Activated CD4-positive, alpha-beta memory T cell treated with anti-CD3 and anti-CD28 coated beads, Interleukin-2, amount 10 ng/mL, durations not matched to agents 7 days and 5 days (primary cell): Measurements from ENCODE around the gene EXT2. TPM values are rescaled to one million over a fixed set of nuclear protein-coding genes. Genes with fewer than 3 reads are reported as not detected.

Experiments used
- CTCF ChIA-PET: fragments of 350-600 bp; sonication (Branson Sonifier 250); formaldehyde crosslinking; loops from one replicate; lab custom pipeline; 2021; ENCODE audit warnings: antibody characterized with exemption, inconsistent platforms; lab: Charles Lee
- POLR2A ChIA-PET: fragments of 350-600 bp; sonication (Branson Sonifier 250); formaldehyde crosslinking; loops from one replicate; lab custom pipeline; 2021; ENCODE audit warnings: antibody characterized with exemption; lab: Charles Lee
- DNase-seq: peaks from one replicate; pipeline ENCODE4 v3.0.0-alpha.2; 2020
- H3K27ac Mint-ChIP-seq: one replicate; pipeline ENCODE4 v1.8.0; 2021; ENCODE audit warnings: mild to moderate bottlenecking, mixed read lengths
- H3K27me3 Mint-ChIP-seq: one replicate; pipeline ENCODE4 v1.8.0; 2021; ENCODE audit warnings: mixed read lengths
- H3K36me3 Mint-ChIP-seq: one replicate; pipeline ENCODE4 v1.8.0; 2021; ENCODE audit warnings: low read depth, mixed read lengths
- H3K4me1 Mint-ChIP-seq: one replicate; pipeline ENCODE4 v1.8.0; 2021; ENCODE audit warnings: mixed read lengths
- H3K4me3 Mint-ChIP-seq: one replicate; pipeline ENCODE4 v1.8.0; 2021; ENCODE audit warnings: mild to moderate bottlenecking, mixed read lengths
- H3K9me3 Mint-ChIP-seq: one replicate; pipeline ENCODE4 v1.8.0; 2021; ENCODE audit warnings: mixed read lengths
- total RNA-seq, 2 experiments: library from RNA; stranded (reverse); gene quantifications; one replicate each; pipeline ENCODE4 v1.2.3, GENCODE V29; 2021

EXT2 gene
- total RNA-seq, 2 experiments from 2014 or later = 24.5 to 26.0 TPM

DNA sequence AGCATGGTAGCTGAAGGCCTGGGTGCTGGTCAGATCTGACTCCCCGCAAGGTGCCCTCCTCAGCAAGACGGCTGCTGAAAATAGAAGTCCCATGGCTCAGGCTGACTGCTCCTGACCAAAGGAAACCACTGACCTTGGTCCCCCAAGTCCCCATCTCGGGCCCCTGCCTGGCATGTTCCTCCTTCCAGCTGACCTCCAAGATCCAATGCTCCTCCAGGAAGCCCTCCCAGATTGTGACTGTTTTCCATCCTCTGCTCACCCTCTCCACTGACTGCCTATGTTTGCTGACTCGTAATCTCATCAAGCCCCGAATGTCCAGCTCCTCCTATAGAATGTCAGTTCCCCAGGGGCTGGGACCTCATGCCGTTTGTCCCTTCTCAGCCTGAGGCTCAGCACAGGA lies 184.0 kb downstream of the EXT2 start:
- ChIA-PET POLR2A (no interaction called here), CTCF (no interaction called here)
- Mint-ChIP-seq H3K4me1 (no peaks in the 10 kb centered on the region), H3K9me3 (no peaks in the 10 kb centered on the region), H3K4me3 (no peak overlapping the region), H3K27ac (no peak overlapping the region), H3K27me3 (peaks cover 5% of the 10 kb centered on the region), H3K36me3 (no peaks in the 10 kb centered on the region)
- DNase-seq = no peak

DNA sequence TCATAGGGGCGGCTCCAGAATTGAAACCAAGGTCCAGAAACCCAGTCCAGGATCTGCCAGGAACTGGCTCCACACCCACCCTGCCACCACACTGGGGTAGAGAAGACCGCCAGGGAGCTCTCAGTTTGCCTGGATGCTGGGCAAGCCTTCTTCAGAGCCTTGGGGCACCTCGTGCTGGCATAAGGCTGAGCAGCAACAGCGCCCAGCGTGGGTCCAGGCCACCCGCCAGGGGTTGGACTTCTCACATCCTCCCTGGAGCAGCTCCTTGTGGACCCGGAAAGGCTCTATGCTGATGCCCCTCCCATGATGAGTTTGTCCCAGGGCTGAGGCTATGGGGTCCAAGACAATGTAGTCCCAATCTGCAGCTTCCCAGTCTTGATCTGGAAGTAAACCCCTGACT lies 184.8 kb downstream of the EXT2 start:
- CTCF ChIA-PET = no interaction called here
- no peak for DNase-seq
- H3K27me3 Mint-ChIP-seq = peaks cover 5% of the 10 kb centered on the region
- no peaks in the 10 kb centered on the region for H3K36me3 Mint-ChIP-seq
- H3K4me1 Mint-ChIP-seq = no peaks in the 10 kb centered on the region
- no peak overlapping the region for H3K27ac Mint-ChIP-seq
- no peaks in the 10 kb centered on the region for H3K9me3 Mint-ChIP-seq
- H3K4me3 Mint-ChIP-seq = no peak overlapping the region
- POLR2A ChIA-PET = no interaction called here

DNA sequence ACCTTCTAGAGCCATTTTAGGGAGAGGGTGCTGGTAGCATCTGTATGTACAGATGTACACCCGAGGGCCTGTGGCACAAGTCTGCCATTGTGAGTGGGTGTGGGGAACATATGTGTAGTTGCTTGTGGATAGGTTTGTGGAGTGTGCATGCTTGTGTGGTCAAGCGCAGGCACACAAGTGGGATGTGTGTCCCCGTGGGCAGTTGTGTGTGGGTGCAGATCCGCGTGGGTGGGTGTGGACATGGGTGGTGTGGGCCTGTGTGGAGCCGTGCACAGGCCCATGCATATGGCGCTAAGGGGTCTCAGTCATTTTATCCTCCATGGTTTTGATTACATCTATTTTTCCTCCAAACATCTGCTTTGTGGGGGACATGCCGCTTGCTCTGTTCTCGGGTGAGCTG lies 185.7 kb downstream of the EXT2 start:
- Mint-ChIP-seq H3K4me1 (no peaks in the 10 kb centered on the region), H3K9me3 (no peaks in the 10 kb centered on the region), H3K36me3 (no peaks in the 10 kb centered on the region), H3K4me3 (no peak overlapping the region), H3K27me3 (peaks cover 5% of the 10 kb centered on the region), H3K27ac (no peak overlapping the region)
- ChIA-PET POLR2A (no interaction called here), CTCF (no interaction called here)
- no peak for DNase-seq

DNA sequence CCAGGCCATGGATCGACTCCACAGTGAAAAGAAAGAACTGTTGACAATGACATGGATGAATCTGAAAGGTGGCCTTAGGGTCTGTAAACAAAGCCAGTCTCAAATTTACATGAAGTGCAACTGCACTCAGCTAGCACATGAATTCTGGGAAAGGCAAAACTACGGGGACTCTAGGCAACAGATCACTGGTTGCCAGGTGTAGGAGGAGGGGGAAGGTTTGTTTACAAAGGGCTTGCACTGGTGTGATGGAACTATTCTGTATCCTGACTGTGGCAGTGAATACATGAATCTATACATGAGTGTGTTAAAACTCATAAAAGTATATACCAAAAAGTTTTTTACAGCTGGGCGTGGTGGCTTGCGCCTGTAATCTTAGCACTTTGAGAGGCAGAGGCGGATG lies 187.1 kb downstream of the EXT2 start:
- ChIA-PET CTCF (no interaction called here), POLR2A (no interaction called here)
- no peak overlapping the region for H3K27ac Mint-ChIP-seq
- peaks cover 6% of the 10 kb centered on the region for H3K27me3 Mint-ChIP-seq
- no peak overlapping the region for H3K4me3 Mint-ChIP-seq
- H3K9me3 Mint-ChIP-seq = no peaks in the 10 kb centered on the region
- DNase-seq = no peak
- no peaks in the 10 kb centered on the region for H3K4me1 Mint-ChIP-seq
- H3K36me3 Mint-ChIP-seq = no peaks in the 10 kb centered on the region

DNA sequence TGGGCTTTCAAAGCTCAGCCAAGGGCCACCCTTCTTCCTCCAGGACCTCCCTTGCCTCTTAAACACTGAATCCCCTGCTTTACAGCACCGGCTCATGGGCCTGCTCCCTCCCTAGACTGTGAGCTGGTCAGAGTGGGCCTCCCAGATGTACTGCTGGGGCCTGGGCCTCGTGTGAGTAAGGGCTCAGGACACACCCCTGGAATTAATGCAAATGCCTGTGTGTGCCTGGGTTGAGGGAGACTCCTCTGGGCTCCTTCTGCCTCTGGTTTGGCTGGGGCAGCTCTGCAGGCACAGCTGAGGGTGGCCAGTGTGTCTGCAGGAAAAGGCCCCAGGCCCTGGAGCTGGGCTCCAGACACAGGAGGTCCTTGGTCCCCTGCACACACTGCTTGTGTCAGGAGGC lies 190.3 kb downstream of the EXT2 start:
- no peaks in the 10 kb centered on the region for H3K9me3 Mint-ChIP-seq
- POLR2A ChIA-PET = no interaction called here

DNA sequence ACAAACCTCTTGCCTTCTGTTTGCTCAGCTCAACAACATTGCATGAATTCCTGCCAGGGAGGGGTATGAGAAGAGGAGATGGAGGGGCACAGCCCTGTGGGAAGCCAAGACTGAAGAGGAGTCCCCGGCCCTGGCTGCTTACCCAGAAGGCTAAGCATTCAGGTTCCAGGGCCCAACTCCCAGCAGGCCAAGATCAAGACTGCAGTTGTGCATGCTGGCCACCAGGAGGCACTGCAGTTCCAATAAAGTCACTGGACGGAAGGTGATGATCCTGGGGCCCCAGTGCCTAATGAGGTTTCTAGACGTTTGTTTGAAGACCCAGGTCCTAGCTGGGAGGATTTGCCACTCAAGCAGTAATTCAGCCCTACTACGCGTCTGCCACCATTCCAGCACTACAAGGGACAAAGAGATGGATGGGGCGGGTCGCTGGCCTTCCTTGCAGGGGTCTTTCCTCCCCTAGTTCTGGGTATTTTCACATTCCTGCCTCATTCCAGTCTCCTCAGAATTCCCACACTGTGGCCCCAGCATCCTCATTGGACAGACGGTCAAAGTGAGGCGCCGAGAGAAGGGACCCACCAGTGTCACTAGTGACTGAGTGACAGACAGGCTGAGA lies 190.9 kb downstream of the EXT2 start:
- Mint-ChIP-seq H3K4me3 (no peak overlapping the region), H3K36me3 (no peaks in the 10 kb centered on the region), H3K27me3 (peaks cover 10% of the 10 kb centered on the region), H3K27ac (no peak overlapping the region), H3K9me3 (no peaks in the 10 kb centered on the region), H3K4me1 (no peaks in the 10 kb centered on the region)
- ChIA-PET CTCF (interaction anchor here (0.7 to 1.8 kb wide), 14 partner anchors 9 to 794 kb away, joined by 3 to 6 read pairs (median 3); no protein-coding TSS in a partner anchor), POLR2A (no interaction called here)
- DNase-seq = peak; percentile 68

More for the DNA sequence above, 190.3 kb downstream of the EXT2 start:
- Mint-ChIP-seq H3K36me3 (no peaks in the 10 kb centered on the region), H3K27me3 (peaks cover 9% of the 10 kb centered on the region), H3K27ac (no peak overlapping the region), H3K4me1 (no peaks in the 10 kb centered on the region), H3K4me3 (no peak overlapping the region)
- CTCF ChIA-PET = interaction anchor here (0.7 to 1.8 kb wide), 14 partner anchors 9 to 795 kb away, joined by 3 to 6 read pairs (median 3); no protein-coding TSS in a partner anchor
- no peak for DNase-seq

DNA sequence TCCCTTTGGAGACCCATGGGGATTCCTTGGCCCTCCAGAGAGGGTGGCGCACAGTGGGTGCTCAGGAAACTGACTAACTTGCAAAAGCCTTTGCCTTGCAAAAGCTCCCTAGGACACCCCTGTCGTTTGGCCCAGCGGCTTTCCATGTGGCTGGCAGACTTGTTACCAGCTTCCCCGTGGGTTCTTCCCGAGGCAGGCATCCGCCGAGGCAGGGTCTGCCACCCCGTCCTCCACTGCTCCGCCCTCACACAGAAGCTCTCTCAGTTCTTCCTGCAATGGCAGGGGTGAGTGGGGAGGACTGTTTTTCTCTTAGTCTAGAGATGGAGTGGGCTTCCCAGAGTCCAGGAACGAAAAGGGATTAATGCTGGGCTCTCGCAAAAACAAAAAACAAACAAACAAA lies 191.4 kb downstream of the EXT2 start:
- no peak overlapping the region for H3K27ac Mint-ChIP-seq
- no peaks in the 10 kb centered on the region for H3K9me3 Mint-ChIP-seq
- CTCF ChIA-PET = interaction anchor here (0.7 to 1.8 kb wide), 3 partner anchors 32 to 331 kb away, joined by 3 to 4 read pairs (median 3); no protein-coding TSS in a partner anchor
- H3K4me3 Mint-ChIP-seq = no peak overlapping the region
- peaks cover 10% of the 10 kb centered on the region for H3K27me3 Mint-ChIP-seq
- no peaks in the 10 kb centered on the region for H3K4me1 Mint-ChIP-seq
- POLR2A ChIA-PET = no interaction called here
- H3K36me3 Mint-ChIP-seq = no peaks in the 10 kb centered on the region
- DNase-seq = no peak

DNA sequence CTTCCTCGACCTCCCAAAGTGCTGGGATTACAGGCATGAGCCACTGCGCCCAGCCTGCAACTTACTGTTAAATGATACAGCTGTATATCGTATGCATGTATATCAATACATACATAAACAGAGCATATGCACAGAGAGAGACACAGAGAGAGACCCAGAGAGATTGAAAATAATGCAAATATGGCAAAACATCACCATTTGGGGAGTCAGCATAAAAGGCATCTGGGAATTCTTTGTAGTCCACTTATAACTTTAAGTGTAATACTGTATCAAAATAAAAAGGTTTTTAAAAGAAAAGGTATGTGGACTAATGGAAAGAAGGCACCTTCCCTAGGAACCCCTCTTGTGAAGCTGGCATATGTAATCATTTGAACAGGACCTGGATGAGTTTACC lies 192.7 kb downstream of the EXT2 start:
- no peaks in the 10 kb centered on the region for H3K4me1 Mint-ChIP-seq
- H3K36me3 Mint-ChIP-seq = no peaks in the 10 kb centered on the region
- ChIA-PET POLR2A (no interaction called here), CTCF (interaction anchor here (0.9 to 1.3 kb wide), 2 partner anchors 236 to 329 kb away, joined by 3 to 4 read pairs; no protein-coding TSS in a partner anchor)
- DNase-seq = no peak
- H3K27me3 Mint-ChIP-seq = peaks cover 7% of the 10 kb centered on the region
- no peaks in the 10 kb centered on the region for H3K9me3 Mint-ChIP-seq
- H3K27ac Mint-ChIP-seq = no peak overlapping the region
- H3K4me3 Mint-ChIP-seq = no peak overlapping the region

DNA sequence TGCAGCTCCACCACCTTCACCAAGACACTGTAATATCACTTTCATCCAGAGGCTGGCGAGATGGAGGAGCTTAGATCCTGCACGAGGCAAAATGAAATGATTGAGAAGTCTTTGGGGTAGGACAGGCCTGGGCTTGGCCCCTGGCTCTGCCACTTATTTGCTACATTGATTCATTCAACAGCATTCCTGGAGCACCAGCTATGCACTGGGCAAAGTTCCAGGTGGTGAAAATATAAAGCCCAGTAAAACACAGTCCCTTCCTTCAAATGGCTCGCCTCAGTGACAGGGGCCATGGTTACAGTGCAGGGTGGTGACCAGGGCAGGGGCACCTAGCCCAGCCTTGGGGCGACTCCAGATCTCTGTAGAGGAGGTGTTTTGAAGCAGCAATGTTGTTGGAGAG lies 194.7 kb downstream of the EXT2 start:
- DNase-seq = no peak
- H3K36me3 Mint-ChIP-seq = no peaks in the 10 kb centered on the region
- no peaks in the 10 kb centered on the region for H3K4me1 Mint-ChIP-seq
- peaks cover 12% of the 10 kb centered on the region for H3K27me3 Mint-ChIP-seq
- H3K9me3 Mint-ChIP-seq = no peaks in the 10 kb centered on the region
- CTCF ChIA-PET = no interaction called here
- H3K27ac Mint-ChIP-seq = no peak overlapping the region
- no peak overlapping the region for H3K4me3 Mint-ChIP-seq
- POLR2A ChIA-PET = no interaction called here

Other genes with a start within 250 kb of the EXT2 start
- 10 to 100 TPM; 25.4 to 32.0 TPM for gene ALKBH3, start 214.8 kb upstream of the EXT2 start, total RNA-seq
- under 1 TPM in 1 of 2 experiments, not detected in 1; 0.20 TPM for gene C11orf96, start 153.0 kb upstream of the EXT2 start, total RNA-seq
- gene ACCSL, start 47.7 kb upstream of the EXT2 start, total RNA-seq = not detected
- 10 to 100 TPM; 38.8 to 41.1 TPM for gene ACCS, start 29.4 kb upstream of the EXT2 start, total RNA-seq
- gene ALX4, start 214.5 kb downstream of the EXT2 start, total RNA-seq = not detected